Lower lobe of right lung (tissue), 2 donors: ENCODE measurements around the gene ZNF367. TPM values are rescaled to one million over a fixed set of nuclear protein-coding genes. Genes with fewer than 3 reads are reported as not detected.
"Not testable (repeated sequence)": the region's sequence is repeated elsewhere in the genome, so short reads cannot be mapped to it uniquely, and the experiment has no call there.

Source experiments
- ATAC-seq, 2 donors: fragments of 200-7000 bp; cut with Tn5 transposase; one replicate each; pipeline ENCODE4 v1.9.1; 2020 to 2022; ENCODE audit warnings: mild to moderate bottlenecking in 2 of 2, moderate library complexity in 2 of 2
- DNase-seq: peaks from one replicate; pipeline ENCODE4 v3.0.0-alpha.2; 2020
- H3K27ac ChIP-seq: fragments of 200-600 bp; one replicate; pipeline ENCODE4 v1.8.0; 2022
- H3K27me3 ChIP-seq: fragments of 200-600 bp; one replicate; pipeline ENCODE4 v1.8.0; 2022; ENCODE audit warnings: low read depth
- H3K36me3 ChIP-seq: fragments of 200-600 bp; one replicate; pipeline ENCODE4 v1.8.0; 2022; ENCODE audit warnings: mild to moderate bottlenecking
- H3K4me1 ChIP-seq: fragments of 200-600 bp; one replicate; pipeline ENCODE4 v1.8.0; 2022
- H3K4me3 ChIP-seq: fragments of 200-600 bp; one replicate; pipeline ENCODE4 v1.8.0; 2022; ENCODE audit warnings: mild to moderate bottlenecking
- H3K9me3 ChIP-seq: fragments of 200-600 bp; one replicate; pipeline ENCODE4 v1.8.0; 2022
- intact Hi-C: fragments of 100-400 bp; cut with DNase I; formaldehyde crosslinking; loops from one replicate; pipeline ENCODE4 v1.11.0; 2022
- total RNA-seq: library from RNA; stranded (reverse); fragmentation: NEBNext Ultra II Directional; extraction: Animal tissue kit (Norgen Biotek cat#: 25700); gene quantifications from one replicate; pipeline ENCODE4 v1.2.1, GENCODE V29; 2021
- TF ChIP-seq, protein P1 (sequence below): fragments of 200-600 bp; IDR thresholded peaks from one replicate; pipeline ENCODE4 v1.8.0; 2022; ENCODE audit warnings: antibody characterized with exemption, mild to moderate bottlenecking
- donor health status: DM: no; HTN: yes; CAD: no; lungs with severe emphysema.

The ZNF367 gene
- total RNA-seq, 1 donor from 2014 or later: 1.1 TPM

DNA sequence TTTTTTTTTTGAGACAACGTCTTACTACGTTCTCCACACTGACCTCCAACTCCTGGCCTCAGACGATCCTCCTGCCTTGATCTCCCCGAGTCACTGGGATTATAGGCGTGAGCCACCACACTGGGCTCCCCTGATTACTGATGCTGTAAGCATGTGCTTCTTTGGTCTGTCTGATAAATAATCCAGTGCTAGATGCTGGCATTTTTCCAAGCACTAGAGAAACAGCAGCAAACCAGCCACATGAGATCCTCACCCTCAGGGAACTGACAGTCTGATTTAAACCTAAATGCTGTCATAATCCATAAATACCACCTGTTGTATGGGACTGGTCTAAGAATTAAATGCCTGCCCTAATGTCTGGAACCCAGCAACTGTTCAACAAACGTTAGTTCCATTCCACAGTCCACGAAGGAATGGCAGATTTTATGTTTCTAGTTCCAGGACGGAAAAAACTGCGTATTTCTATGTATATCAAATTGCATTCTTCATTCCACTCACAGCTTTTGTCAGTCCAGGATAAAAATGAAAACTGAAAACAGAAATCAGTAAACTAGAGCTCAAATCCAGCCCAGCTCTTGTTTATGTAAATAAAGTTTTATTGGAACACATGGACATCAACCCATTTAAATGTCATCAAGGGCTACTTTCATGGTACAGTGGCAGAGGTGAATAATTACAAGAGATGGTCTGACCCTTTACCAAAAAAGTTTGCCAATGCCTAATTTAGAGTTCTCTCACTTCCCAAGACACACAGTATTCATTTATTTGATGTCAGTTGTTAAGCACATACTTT lies 54.8 kb downstream of the ZNF367 start:
- H3K36me3 ChIP-seq: peaks cover 50% of the 10 kb centered on the region
- no peaks in the 10 kb centered on the region for H3K27me3 ChIP-seq

DNA sequence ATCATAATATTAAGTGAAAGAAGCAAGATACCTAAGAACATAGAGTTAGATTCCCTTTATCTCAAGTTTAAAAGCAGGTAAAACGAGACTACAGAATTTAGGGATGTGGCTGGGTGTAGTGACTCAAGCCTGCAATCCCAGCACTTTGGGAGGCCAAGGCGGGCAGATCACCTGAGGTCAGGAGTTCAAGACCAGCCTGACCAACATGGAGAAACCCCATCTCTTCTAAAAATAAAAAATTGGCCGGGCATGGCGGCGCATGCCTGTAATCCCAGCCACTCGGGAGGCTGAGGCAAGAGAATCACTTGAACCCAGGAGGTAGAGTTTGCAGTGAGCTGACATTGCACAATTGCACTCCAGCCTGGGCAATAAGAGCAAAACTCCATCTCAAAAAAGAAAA lies 56.1 kb downstream of the ZNF367 start:
- not testable (repeated sequence) for ATAC-seq
- peaks cover 54% of the 10 kb centered on the region for H3K36me3 ChIP-seq

More for the DNA sequence above, 54.8 kb downstream of the ZNF367 start:
- TF ChIP-seq, protein P1, sequence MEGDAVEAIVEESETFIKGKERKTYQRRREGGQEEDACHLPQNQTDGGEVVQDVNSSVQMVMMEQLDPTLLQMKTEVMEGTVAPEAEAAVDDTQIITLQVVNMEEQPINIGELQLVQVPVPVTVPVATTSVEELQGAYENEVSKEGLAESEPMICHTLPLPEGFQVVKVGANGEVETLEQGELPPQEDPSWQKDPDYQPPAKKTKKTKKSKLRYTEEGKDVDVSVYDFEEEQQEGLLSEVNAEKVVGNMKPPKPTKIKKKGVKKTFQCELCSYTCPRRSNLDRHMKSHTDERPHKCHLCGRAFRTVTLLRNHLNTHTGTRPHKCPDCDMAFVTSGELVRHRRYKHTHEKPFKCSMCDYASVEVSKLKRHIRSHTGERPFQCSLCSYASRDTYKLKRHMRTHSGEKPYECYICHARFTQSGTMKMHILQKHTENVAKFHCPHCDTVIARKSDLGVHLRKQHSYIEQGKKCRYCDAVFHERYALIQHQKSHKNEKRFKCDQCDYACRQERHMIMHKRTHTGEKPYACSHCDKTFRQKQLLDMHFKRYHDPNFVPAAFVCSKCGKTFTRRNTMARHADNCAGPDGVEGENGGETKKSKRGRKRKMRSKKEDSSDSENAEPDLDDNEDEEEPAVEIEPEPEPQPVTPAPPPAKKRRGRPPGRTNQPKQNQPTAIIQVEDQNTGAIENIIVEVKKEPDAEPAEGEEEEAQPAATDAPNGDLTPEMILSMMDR: no peak
- Histone ChIP-seq H3K27ac (no peak overlapping the region), H3K4me1 (no peaks in the 10 kb centered on the region), H3K9me3 (no peaks in the 10 kb centered on the region), H3K4me3 (no peak overlapping the region)
- intact Hi-C loops: no loop called here
- ATAC-seq (no peak), DNase-seq (no peak)

DNA sequence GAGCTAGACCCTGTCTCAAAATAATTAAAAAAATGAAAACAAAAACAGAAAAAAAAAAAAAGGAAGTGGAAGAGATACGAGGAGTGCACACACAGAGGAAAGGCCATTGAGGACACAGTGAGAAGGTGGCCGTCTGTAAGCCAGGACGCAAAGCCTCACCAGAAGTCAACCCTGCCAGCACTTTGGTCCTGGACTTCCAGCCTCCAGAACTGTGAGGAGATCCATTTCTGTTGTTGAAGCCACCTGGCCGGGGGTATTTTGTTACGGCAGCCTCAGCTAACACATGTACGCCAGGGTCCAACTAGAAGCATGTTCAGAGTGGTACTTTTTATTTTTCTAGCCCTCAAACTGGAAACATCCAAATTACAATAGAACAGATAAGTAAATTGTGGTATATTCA lies 56.5 kb downstream of the ZNF367 start:
- Histone ChIP-seq H3K36me3 (peaks cover 54% of the 10 kb centered on the region), H3K9me3 (no peaks in the 10 kb centered on the region), H3K27ac (no peak overlapping the region), H3K4me3 (no peak overlapping the region), H3K4me1 (no peaks in the 10 kb centered on the region), H3K27me3 (no peaks in the 10 kb centered on the region)
- TF ChIP-seq, protein P1: no peak
- DNase-seq: no peak
- intact Hi-C loops: no loop called here
- ATAC-seq: no peak

More for the DNA sequence above, 56.1 kb downstream of the ZNF367 start:
- intact Hi-C loops, DNase-seq, H3K4me1 ChIP-seq, H3K4me3 ChIP-seq, H3K9me3 ChIP-seq, H3K27me3 ChIP-seq, H3K27ac ChIP-seq: not testable (repeated sequence)

DNA sequence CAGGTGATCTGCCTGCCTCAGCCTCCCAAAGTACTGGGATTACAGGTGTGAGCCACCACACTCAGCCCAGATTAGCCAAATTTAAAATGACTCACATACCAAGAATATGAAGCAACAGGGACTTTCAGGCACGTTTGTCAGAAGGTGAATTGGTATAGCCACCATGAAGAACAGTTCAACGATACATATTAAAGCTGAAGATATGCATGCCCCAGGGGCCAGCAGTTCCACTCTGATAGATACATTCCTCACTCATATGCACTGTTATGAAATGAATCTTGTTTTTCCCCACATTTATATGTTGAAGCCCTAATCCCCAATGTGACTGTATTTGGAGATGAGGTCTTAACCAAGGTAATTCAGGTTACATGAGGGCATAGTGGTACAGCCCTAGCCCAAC lies 57.2 kb downstream of the ZNF367 start:
- Histone ChIP-seq H3K36me3 (peaks cover 61% of the 10 kb centered on the region), H3K4me1 (no peaks in the 10 kb centered on the region), H3K27me3 (no peaks in the 10 kb centered on the region), H3K4me3 (no peak overlapping the region), H3K27ac (no peak overlapping the region), H3K9me3 (no peaks in the 10 kb centered on the region)
- TF ChIP-seq, protein P1: no peak
- ATAC-seq (no peak), DNase-seq (no peak)
- intact Hi-C loops: no loop called here

DNA sequence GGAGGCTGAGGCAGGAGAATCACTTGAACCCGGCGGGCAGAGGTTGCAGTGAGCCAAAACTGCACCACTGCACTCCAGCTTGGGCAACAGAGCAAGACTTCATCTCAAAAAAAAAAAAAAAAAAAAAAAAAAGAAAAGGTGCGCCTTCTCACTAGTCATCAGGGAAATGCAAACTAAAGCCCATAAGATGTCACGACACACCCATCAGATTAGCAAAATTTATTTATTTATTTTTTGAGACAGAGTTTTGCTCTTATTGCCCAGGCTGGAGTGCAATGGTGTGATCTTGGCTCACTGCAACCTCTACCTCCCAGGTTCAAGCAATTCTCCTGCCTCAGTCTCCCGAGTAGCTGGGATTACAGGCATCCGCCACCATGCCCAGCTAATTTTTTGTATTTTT lies 57.6 kb downstream of the ZNF367 start:
- peaks cover 62% of the 10 kb centered on the region for H3K36me3 ChIP-seq
- H3K4me1 ChIP-seq, H3K27ac ChIP-seq, ATAC-seq, intact Hi-C loops, H3K4me3 ChIP-seq, H3K9me3 ChIP-seq, DNase-seq, H3K27me3 ChIP-seq: not testable (repeated sequence)

GRCh38 chr9:96350866-96351265 lies 67.3 kb downstream of the ZNF367 start:
- intact Hi-C loops: no loop called here
- Histone ChIP-seq H3K36me3 (peaks cover 28% of the 10 kb centered on the region), H3K27me3 (no peaks in the 10 kb centered on the region), H3K4me3 (no peak overlapping the region), H3K27ac (no peak overlapping the region), H3K4me1 (no peaks in the 10 kb centered on the region), H3K9me3 (no peaks in the 10 kb centered on the region)
- TF ChIP-seq, protein P1: no peak
- ATAC-seq: no peak
- DNase-seq: no peak
